K562 (cell line): ENCODE data around the gene SPATA31D3. TPM values are rescaled to one million over a fixed set of nuclear protein-coding genes. Genes with fewer than 3 reads are reported as not detected.

Experiments
- ATAC-seq: fragments of 200-7000 bp; cut with Tn5 transposase; 3 replicates; pipeline ENCODE4 v1.9.1; 2020; ENCODE audit warnings: moderate library complexity
- BruUV-seq: library from RNA; stranded (reverse); fragments of 400-500 nt; replicated peaks from 2 replicates; lab custom pipeline; 2021; lab: Mats Ljungman, UMichigan
- CTCF ChIA-PET: fragments of 300-600 bp; formaldehyde crosslinking; extraction: SDS; loops from one replicate; lab custom pipeline; 2021; ENCODE audit warnings: low intra/inter-chr PET ratio; lab: Yijun Ruan, JAX
- POLR2A ChIA-PET: fragments of 300-600, 350-650 bp; sonication (Branson Sonifier 250); formaldehyde crosslinking; extraction: SDS; loops from one replicate; lab custom pipeline; 2021; ENCODE audit warnings: antibody characterized with exemption, inconsistent platforms; lab: Yijun Ruan, JAX
- DNase-seq, 4 experiments: peaks; one replicate each; pipeline versions ENCODE4 v3.0.0 to v3.0.0-alpha.2; 2011 to 2018; ENCODE audit warnings: low spot score in 3 of 4, mixed read lengths in 3 of 4; ENCODE audit errors: extremely low read depth in 1 of 4
- FAIRE-seq: peaks from 2 replicates; lab custom pipeline; 2011; peaks lifted over from hg19 to GRCh38; lab: Jason Lieb, UNC
- H2AFZ ChIP-seq: 2 replicates; pipeline ENCODE4 v1.6.0; 2011; ENCODE audit warnings: low read depth, low read length, control low read depth, inconsistent platforms
- H3K27ac ChIP-seq: fragments of 200-600 bp; 3 replicates; pipeline ENCODE4 v1.8.0; 2011; ENCODE audit warnings: low read depth, mild to moderate bottlenecking, control low read depth, inconsistent platforms, low read length, moderate library complexity, mixed read lengths; ENCODE audit errors: extremely low read depth
- H3K27me3 ChIP-seq, 2 experiments: fragments of 300-600 bp in 1 of 2; 2 replicates in 1 of 2; 3 replicates in 1 of 2; pipeline versions ENCODE4 v1.6.0 to v1.8.0; 2011; ENCODE audit warnings: inconsistent platforms in 2 of 2, low read length in 2 of 2, mild to moderate bottlenecking in 1 of 2, mixed read lengths in 1 of 2, moderate library complexity in 1 of 2; ENCODE audit not compliant: control insufficient read depth in 2 of 2, insufficient read depth in 2 of 2
- H3K36me3 ChIP-seq: fragments of 300-600 bp; 3 replicates; pipeline ENCODE4 v1.8.0; 2011; ENCODE audit warnings: mild to moderate bottlenecking, low read length, inconsistent platforms; ENCODE audit not compliant: control insufficient read depth, insufficient read depth
- H3K4me1 ChIP-seq, 2 experiments: fragments of 200-600 bp in 1 of 2; replicated peaks in 1 of 2; 2 replicates in 1 of 2; 3 replicates in 1 of 2; pipeline versions ENCODE4 v1.5.1 to v1.8.0; 2011; ENCODE audit warnings: inconsistent platforms in 2 of 2, low read length in 2 of 2, mild to moderate bottlenecking in 1 of 2, mixed read lengths in 1 of 2, moderate library complexity in 1 of 2; ENCODE audit not compliant: control insufficient read depth in 2 of 2, insufficient read depth in 2 of 2
- H3K4me2 ChIP-seq: 2 replicates; pipeline ENCODE4 v1.6.1; 2011; ENCODE audit warnings: low read length, control low read depth, inconsistent platforms, mixed read lengths; ENCODE audit not compliant: insufficient read depth
- H3K4me3 ChIP-seq: fragments of 200-600 bp; sonication (generic), shearing (Covaris generic); 2 replicates; pipeline ENCODE4 v1.5.1; 2016; ENCODE audit warnings: control low read depth, inconsistent platforms
- H3K79me2 ChIP-seq: fragments of 200-600 bp; 3 replicates; pipeline ENCODE4 v1.8.0; 2011; ENCODE audit warnings: low read length, inconsistent platforms; ENCODE audit not compliant: control insufficient read depth, insufficient read depth
- H3K9ac ChIP-seq, 2 experiments: 2 replicates each; pipeline versions ENCODE4 v1.6.0 to v1.6.1; 2011; ENCODE audit warnings: low read depth in 2 of 2, low read length in 2 of 2, control low read depth in 1 of 2, inconsistent platforms in 1 of 2, mild to moderate bottlenecking in 1 of 2, mixed read lengths in 1 of 2; ENCODE audit not compliant: insufficient read depth in 1 of 2
- H3K9me1 ChIP-seq: one replicate; pipeline ENCODE4 v1.6.0; 2011; ENCODE audit warnings: inconsistent platforms, mild to moderate bottlenecking, low read length, moderate library complexity; ENCODE audit not compliant: control insufficient read depth, insufficient read depth
- H3K9me3 ChIP-seq: replicated peaks from 2 replicates; pipeline ENCODE4 v1.5.1; 2011; ENCODE audit warnings: low read depth, low read length, inconsistent platforms; ENCODE audit not compliant: control insufficient read depth, insufficient read depth
- H4K20me1 ChIP-seq: replicated peaks from 2 replicates; pipeline ENCODE4 v1.6.1; 2011; ENCODE audit warnings: low read length, inconsistent platforms, mixed read lengths; ENCODE audit not compliant: control insufficient read depth, insufficient read depth
- DEAF1 ChIP-seq: fragments of 450-650 bp; formaldehyde crosslinking; IDR thresholded peaks from 2 replicates; pipeline ENCODE4 v1.4.0; 2020; ENCODE audit warnings: mild to moderate bottlenecking, moderate library complexity
- HDAC2 ChIP-seq: fragments of 450-650 bp; IDR thresholded peaks from 2 replicates; pipeline ENCODE4 v1.6.1; 2016; ENCODE audit warnings: mild to moderate bottlenecking
- HMGN3 ChIP-seq: IDR thresholded peaks from 2 replicates; pipeline ENCODE4 v1.6.1; 2011; ENCODE audit warnings: borderline replicate concordance, low read depth, mild to moderate bottlenecking, mixed read lengths, low read length; ENCODE audit not compliant: insufficient read length; ENCODE audit errors: extremely low read depth
- KLF1 ChIP-seq: fragments of 450-650 bp; IDR thresholded peaks from 2 replicates; pipeline ENCODE4 v1.6.1; 2016; ENCODE audit warnings: missing genetic modification characterization, missing compliant biosample characterization
- RBBP5 ChIP-seq: fragments of 200-600 bp; sonication (generic); IDR thresholded peaks from 2 replicates; pipeline ENCODE4 v1.6.1; 2012; ENCODE audit warnings: borderline replicate concordance, mild to moderate bottlenecking, low read length, control low read depth, inconsistent platforms; ENCODE audit not compliant: insufficient read depth, poor library complexity, severe bottlenecking
- SAP30 ChIP-seq: fragments of 200-600 bp; sonication (generic); IDR thresholded peaks from 2 replicates; pipeline ENCODE4 v1.6.1; 2012; ENCODE audit warnings: borderline replicate concordance, low read depth, mild to moderate bottlenecking, moderate library complexity, low read length, control low read depth, inconsistent platforms; ENCODE audit not compliant: insufficient read depth, poor library complexity, severe bottlenecking
- ZNF124 ChIP-seq: sonication (generic); formaldehyde crosslinking; IDR thresholded peaks from 2 replicates; pipeline ENCODE4 v1.8.1; 2022; ENCODE audit warnings: missing genetic modification reagents
- ZNF197 ChIP-seq: fragments of 200-800 bp; sonication (Bioruptor generic); IDR thresholded peaks from 2 replicates; pipeline ENCODE4 v1.6.1; 2016; ENCODE audit warnings: low read depth, missing genetic modification characterization, missing compliant biosample characterization
- WGBS: fragments of 100-300 bp; shearing (Covaris generic); methylation state at CpG from one replicate; pipeline ENCODE4 v1.1.6; 2016; ENCODE audit warnings: low coverage, mixed read lengths; ENCODE audit not compliant: insufficient coverage; ENCODE audit errors: missing lambda C conversion rate; 5-methylcytosine and 5-hydroxymethylcytosine counted together
- in situ Hi-C: fragments of 300-500 bp; cut with MboI; formaldehyde crosslinking; loops from 4 replicates; pipeline ENCODE4 v1.15.0; 2018; ENCODE audit warnings: inconsistent platforms, mixed read lengths
- intact Hi-C: fragments of 100-400 bp; cut with micrococcal nuclease; formaldehyde crosslinking; loops from 2 replicates; pipeline ENCODE4 v1.14.2; 2022
- polyA plus RNA-seq, 8 experiments: library from polyadenylated mRNA; depleted of rRNA in 4 of 8; stranded (reverse) in 5 of 8; unstranded in 3 of 8; fragments of >200 nt; fragmentation: Nextera tagmentation in 2 of 8; fragmentation: Illumina TruSeq in 1 of 8; extraction: Ambion mirVana in 2 of 8; extraction: Trizol in 1 of 8; gene quantifications; 2 replicates each; pipeline versions ENCODE4 v1.2.1 to v1.2.3, GENCODE V29; 2011 to 2014; ENCODE audit warnings: inconsistent platforms in 1 of 8, missing spikeins in 1 of 8
- total RNA-seq, 7 experiments: library from RNA; depleted of rRNA in 6 of 7; stranded (reverse); fragments of >200 nt in 6 of 7; fragmentation: Illumina TruSeq in 2 of 7; extraction: Trizol in 2 of 7; gene quantifications; 2 replicates each; pipeline versions ENCODE4 v1.2.1 to v1.2.3, GENCODE V29; 2011 to 2021; ENCODE audit warnings: low replicate concordance in 1 of 7

The SPATA31D3 gene
- total and polyA plus RNA-seq, 9 of the 15 experiments (the other 6 are each of a cell fraction or from before 2014, with no cell fraction given) = not detected

GRCh38 chr9:81894891-81895290 lies 48.4 kb upstream of the SPATA31D3 start:
- no peaks in the 10 kb centered on the region for H3K27me3 ChIP-seq
- no peak overlapping the region for H3K9ac ChIP-seq
- no peak overlapping the region for H2AFZ ChIP-seq
- no peaks in the 10 kb centered on the region for H3K4me1 ChIP-seq
- ATAC-seq (no peak), DNase-seq (no peak), FAIRE-seq (no peak)
- BruUV-seq = no TSS peak
- H3K4me3 ChIP-seq = no peak overlapping the region
- H3K4me2 ChIP-seq = no peak overlapping the region
- intact Hi-C loops = no loop called here
- H3K27ac ChIP-seq = no peak overlapping the region
- H3K9me3 ChIP-seq = no peaks in the 10 kb centered on the region
- WGBS = 0% methylated on average over 1 of the region's 1 CpG
- no peaks in the 10 kb centered on the region for H3K36me3 ChIP-seq
- CTCF ChIA-PET = no interaction called here
- POLR2A ChIA-PET = no interaction called here
- no peaks in the 10 kb centered on the region for H3K9me1 ChIP-seq
- no peaks in the 10 kb centered on the region for H4K20me1 ChIP-seq
- TF ChIP-seq SAP30 (no peak), ZNF197 (CRISPR knock-in tag) (no peak), HDAC2 (no peak), KLF1 (tag) (no peak), HMGN3 (no peak), RBBP5 (no peak), DEAF1 (CRISPR knock-in tag) (no peak), ZNF124 (CRISPR knock-in tag) (no peak)
- no peaks in the 10 kb centered on the region for H3K79me2 ChIP-seq
- in situ Hi-C loops = no loop called here
